ENCODE results near the gene HLA-E.

- TF ChIP-seq ZNF136 (CRISPR knock-in tag; IDR thresholded peaks at IDR 0.05; ENCODE audit: low read depth) (no peak), CTCF (CRISPR knock-in tag; IDR thresholded peaks at IDR 0.05) (no peak), POLR2AphosphoS5 (IDR thresholded peaks at IDR 0.05; ENCODE audit: low read depth, low read length) (no peak), AHR (CRISPR knock-in tag; IDR thresholded peaks at IDR 0.05) (no peak), REST (IDR thresholded peaks at IDR 0.05; ENCODE audit: borderline replicate concordance in 1 of 2, low read depth in 1 of 2, low read length in 2 of 2) (no peak), THYN1 (CRISPR knock-in tag; IDR thresholded peaks at IDR 0.05; ENCODE audit: borderline replicate concordance, low read depth) (no peak), EZH2 (conservative IDR thresholded peaks at IDR 0.05; ENCODE audit: low read depth, low read length) (no peak)
Observed at GRCh38 chr6:30459145-30459544, 30.2 kb upstream of the HLA-E start.
